Measurements from ENCODE around the gene GRK4.
A peak's percentile ranks its signal among the peaks of the same experiment; 100 is the strongest.

Gene GRK4

GRCh38 chr4:2963175-2963965, at the start of gene GRK4, which contains the start of gene NOP14 (continued):
- no peak for TF ChIP-seq ZBTB49 (tag by site-specific recombination; IDR thresholded peaks at IDR 0.05; ENCODE audit: low read depth)
- TF ChIP-seq AEBP2 (tag by site-specific recombination; IDR thresholded peaks at IDR 0.05; ENCODE audit: borderline replicate concordance) = no peak
- peak; percentile 85; the same call in 1 of the 2 replicates for TF ChIP-seq KLF16 (tag by site-specific recombination; IDR thresholded peaks at IDR 0.05)
- no peak for TF ChIP-seq ATF2 (tag by site-specific recombination; IDR thresholded peaks at IDR 0.05; ENCODE audit: low read depth)
- TF ChIP-seq ZNF202 (tag by site-specific recombination; IDR thresholded peaks at IDR 0.05; ENCODE audit: borderline replicate concordance) = no peak
- no peak for TF ChIP-seq ZNF610 (tag by site-specific recombination; IDR thresholded peaks at IDR 0.05; ENCODE audit: borderline replicate concordance)
- TF ChIP-seq GLIS2 (tag by site-specific recombination; IDR thresholded peaks at IDR 0.05) = no peak; the same call in 1 of the 2 replicates
- no peak for TF ChIP-seq ZNF514 (tag by site-specific recombination; IDR thresholded peaks at IDR 0.05)
- no peak for TF ChIP-seq ZBTB44 (tag by site-specific recombination; IDR thresholded peaks at IDR 0.05)
- TF ChIP-seq SP7 (tag by site-specific recombination; IDR thresholded peaks at IDR 0.05) = peak; percentile 65
- peak; percentile 34; the same call in 1 of the 2 replicates for TF ChIP-seq OVOL3 (tag by site-specific recombination; IDR thresholded peaks at IDR 0.05)
- peak; percentile 92 for TF ChIP-seq ZBTB20 (tag by site-specific recombination; IDR thresholded peaks at IDR 0.05)
- peak; percentile 51; the same call in 1 of the 2 replicates for TF ChIP-seq ZNF692 (tag by site-specific recombination; IDR thresholded peaks at IDR 0.05)
- no peak for TF ChIP-seq ZNF366 (tag by site-specific recombination; conservative IDR thresholded peaks at IDR 0.05)
- no peak for TF ChIP-seq ZNF302 (tag by site-specific recombination; IDR thresholded peaks at IDR 0.05; ENCODE audit: low read depth)
- no peak for TF ChIP-seq ZNF768 (tag by site-specific recombination; IDR thresholded peaks at IDR 0.05)
- TF ChIP-seq ZNF600 (tag by site-specific recombination; IDR thresholded peaks at IDR 0.05) = no peak
- no peak for TF ChIP-seq ZNF624 (tag by site-specific recombination; IDR thresholded peaks at IDR 0.05)
- no peak for TF ChIP-seq ZNF404 (tag by site-specific recombination; IDR thresholded peaks at IDR 0.05)
- TF ChIP-seq ZFP69B (tag by site-specific recombination; IDR thresholded peaks at IDR 0.05) = no peak
- peak; percentile 87 for TF ChIP-seq ZNF423 (tag by site-specific recombination; IDR thresholded peaks at IDR 0.05)
- no peak for TF ChIP-seq ZNF391 (tag by site-specific recombination; IDR thresholded peaks at IDR 0.05; ENCODE audit: borderline replicate concordance, low read depth)
- no peak for TF ChIP-seq ZNF530 (tag by site-specific recombination; IDR thresholded peaks at IDR 0.05; ENCODE audit: low read depth)
- no peak for TF ChIP-seq ZNF585B (tag by site-specific recombination; IDR thresholded peaks at IDR 0.05)
- no peak for TF ChIP-seq ZNF549 (tag by site-specific recombination; IDR thresholded peaks at IDR 0.05)
- peak; percentile 89 for TF ChIP-seq ZBTB10 (tag by site-specific recombination; IDR thresholded peaks at IDR 0.05)
- TF ChIP-seq ZNF211 (tag by site-specific recombination; IDR thresholded peaks at IDR 0.05; ENCODE audit: low read depth) = no peak
- TF ChIP-seq ZNF341 (tag by site-specific recombination; IDR thresholded peaks at IDR 0.05; ENCODE audit: low read depth) = peak; percentile 83
- no peak for TF ChIP-seq PRDM1 (tag by site-specific recombination; IDR thresholded peaks at IDR 0.05)

Data from HEK293 (cell line).